ENCODE results near the gene MYADML2. TPM values are rescaled to one million over a fixed set of nuclear protein-coding genes. Genes with fewer than 3 reads are reported as not detected.

The MYADML2 gene
- total RNA-seq, 2 donors from 2014 or later, result not detected

- no peak for DNase-seq
- H3K9me3 Mint-ChIP-seq, result no peaks in the 10 kb centered on the region
- H3K27ac Mint-ChIP-seq, result peak overlapping the region; percentile 52
These were observed 35.1 kb downstream of the MYADML2 start for GRCh38 chr17:81911969-81912368.

GRCh38 chr17:81911277-81911961 lies 35.6 kb downstream of the MYADML2 start, which contains the start of gene PCYT2:
Gene PCYT2 (minus strand): TSS chr17:81911399. CDS start chr17:81911355, 44 bp downstream.
- H3K27ac Mint-ChIP-seq, result peak within 1 kb of the TSS; percentile 95

More at GRCh38 chr17:81911969-81912368, 35.1 kb downstream of the MYADML2 start:
- Histone ChIP-seq H3K9ac (ENCODE audit: extremely low read depth, low read length, poor library complexity, severe bottlenecking) (no peak overlapping the region), H3K4me3 (ENCODE audit: low read length) (no peak overlapping the region), H3K4me1 (ENCODE audit: control insufficient read depth, insufficient read depth, low read length) (peaks cover 10% of the 10 kb centered on the region), H3K36me3 (ENCODE audit: control insufficient read depth, insufficient read depth, low read length) (peaks cover 67% of the 10 kb centered on the region), H3K27ac (ENCODE audit: low read depth, low read length) (no peak overlapping the region), H3K9me3 (ENCODE audit: control insufficient read depth, low read length) (no peaks in the 10 kb centered on the region), H3K27me3 (ENCODE audit: control insufficient read depth, insufficient read depth, low read length, poor library complexity, severe bottlenecking) (no peaks in the 10 kb centered on the region)
- H3K4me3 Mint-ChIP-seq, result peak overlapping the region; percentile 81
- H3K36me3 Mint-ChIP-seq (ENCODE audit: low read depth), result peaks cover 34% of the 10 kb centered on the region
- no peak for TF ChIP-seq CTCF (conservative IDR thresholded peaks at IDR 0.05)
- no peaks in the 10 kb centered on the region for H3K27me3 Mint-ChIP-seq (ENCODE audit: insufficient read depth)
- peaks cover 7% of the 10 kb centered on the region for H3K4me1 Mint-ChIP-seq
- 92 to 98% methylated on average over 16 to 19 of the region's 19 CpGs for WGBS, 2 experiments (ENCODE audit: insufficient coverage in 1 of 2, insufficient read length in 1 of 2)

GRCh38 chr17:81910840-81911276 lies 36.2 kb downstream of the MYADML2 start:
- Histone ChIP-seq H3K4me1 (ENCODE audit: control insufficient read depth, insufficient read depth, low read length) (peaks cover 8% of the 10 kb centered on the region), H3K27ac (ENCODE audit: low read depth, low read length) (peak overlapping the region; percentile 16), H3K9ac (ENCODE audit: extremely low read depth, low read length, poor library complexity, severe bottlenecking) (peak overlapping the region; percentile 43), H3K27me3 (ENCODE audit: control insufficient read depth, insufficient read depth, low read length, poor library complexity, severe bottlenecking) (no peaks in the 10 kb centered on the region), H3K9me3 (ENCODE audit: control insufficient read depth, low read length) (no peaks in the 10 kb centered on the region), H3K4me3 (ENCODE audit: low read length) (peak overlapping the region; percentile 88), H3K36me3 (ENCODE audit: control insufficient read depth, insufficient read depth, low read length) (peaks cover 72% of the 10 kb centered on the region)
- Mint-ChIP-seq H3K4me1 (peaks cover 4% of the 10 kb centered on the region), H3K9me3 (no peaks in the 10 kb centered on the region), H3K27me3 (ENCODE audit: insufficient read depth) (no peaks in the 10 kb centered on the region), H3K4me3 (peak overlapping the region; percentile 81), H3K36me3 (ENCODE audit: low read depth) (peaks cover 32% of the 10 kb centered on the region), H3K27ac (peak overlapping the region; percentile 95)
- peak; percentile 74 for DNase-seq
- TF ChIP-seq CTCF (conservative IDR thresholded peaks at IDR 0.05), result no peak
- 0% methylated on average over 12 to 55 of the region's 55 CpGs for WGBS, 2 experiments (ENCODE audit: insufficient coverage in 1 of 2, insufficient read length in 1 of 2)

More at GRCh38 chr17:81911277-81911961, 35.6 kb downstream of the MYADML2 start, which contains the start of gene PCYT2:
- Mint-ChIP-seq H3K27me3 (ENCODE audit: insufficient read depth) (no peaks in the 10 kb centered on the region), H3K36me3 (ENCODE audit: low read depth) (peaks cover 35% of the 10 kb centered on the region), H3K9me3 (no peaks in the 10 kb centered on the region), H3K4me1 (peaks cover 4% of the 10 kb centered on the region), H3K4me3 (peak within 1 kb of the TSS; percentile 81)
- WGBS, 2 experiments (ENCODE audit: insufficient coverage in 1 of 2, insufficient read length in 1 of 2), result 11 to 72% methylated on average over 10 to 69 of the region's 84 CpGs
- peaks cover 8% of the 10 kb centered on the region for H3K4me1 ChIP-seq (ENCODE audit: control insufficient read depth, insufficient read depth, low read length)
- TF ChIP-seq CTCF (conservative IDR thresholded peaks at IDR 0.05), result peak; percentile 47
- peak within 1 kb of the TSS; percentile 88 for H3K4me3 ChIP-seq (ENCODE audit: low read length)
- DNase-seq, result peak; percentile 99
- no peaks in the 10 kb centered on the region for H3K27me3 ChIP-seq (ENCODE audit: control insufficient read depth, insufficient read depth, low read length, poor library complexity, severe bottlenecking)
- peaks cover 71% of the 10 kb centered on the region for H3K36me3 ChIP-seq (ENCODE audit: control insufficient read depth, insufficient read depth, low read length)
- H3K9me3 ChIP-seq (ENCODE audit: control insufficient read depth, low read length), result no peaks in the 10 kb centered on the region
- H3K9ac ChIP-seq (ENCODE audit: extremely low read depth, low read length, poor library complexity, severe bottlenecking), result peak within 1 kb of the TSS; percentile 43
- H3K27ac ChIP-seq (ENCODE audit: low read depth, low read length), result peak within 1 kb of the TSS; percentile 16
